SJSA1 (cell line): Measurements from ENCODE around the gene PRR19. TPM values are rescaled to one million over a fixed set of nuclear protein-coding genes. Genes with fewer than 3 reads are reported as not detected.
"Not testable (repeated sequence)": the region's sequence is repeated elsewhere in the genome, so short reads cannot be mapped to it uniquely, and the experiment has no call there.

Source experiments
- DNase-seq, 2 experiments: peaks; one replicate each; pipeline ENCODE4 v3.0.0-alpha.2; 2015 to 2020; ENCODE audit warnings: low spot score in 2 of 2, low read depth in 1 of 2
- H3K27ac ChIP-seq: fragments of 250-450 bp; sonication (Bioruptor Pico); 2 replicates; pipeline ENCODE4 v1.5.1; 2020; ENCODE audit warnings: mild to moderate bottlenecking, moderate library complexity
- H3K27me3 ChIP-seq: fragments of 250-450 bp; sonication (Bioruptor Pico); replicated peaks from 2 replicates; pipeline ENCODE4 v1.5.1; 2020; ENCODE audit warnings: mild to moderate bottlenecking, moderate library complexity
- H3K36me3 ChIP-seq: fragments of 250-450 bp; sonication (Bioruptor Pico); 2 replicates; pipeline ENCODE4 v1.5.1; 2020; ENCODE audit warnings: mild to moderate bottlenecking
- H3K4me1 ChIP-seq: fragments of 250-450 bp; sonication (Bioruptor Pico); replicated peaks from 2 replicates; pipeline ENCODE4 v1.6.1; 2021; ENCODE audit warnings: mild to moderate bottlenecking
- H3K4me3 ChIP-seq: fragments of 250-450 bp; sonication (Bioruptor Pico); 2 replicates; pipeline ENCODE4 v1.5.1; 2020; ENCODE audit warnings: mild to moderate bottlenecking
- H3K9me3 ChIP-seq: fragments of 250-450 bp; sonication (Bioruptor Pico); replicated peaks from 2 replicates; pipeline ENCODE4 v1.5.1; 2020; ENCODE audit warnings: mild to moderate bottlenecking
- total RNA-seq: library from RNA; depleted of rRNA; stranded (reverse); fragments of >200 nt; shearing (Covaris generic); gene quantifications from 2 replicates; pipeline ENCODE4 v1.2.3, GENCODE V29; 2014

Gene PRR19
- total RNA-seq, 1 experiment from 2014 or later = 0.55 TPM

DNA sequence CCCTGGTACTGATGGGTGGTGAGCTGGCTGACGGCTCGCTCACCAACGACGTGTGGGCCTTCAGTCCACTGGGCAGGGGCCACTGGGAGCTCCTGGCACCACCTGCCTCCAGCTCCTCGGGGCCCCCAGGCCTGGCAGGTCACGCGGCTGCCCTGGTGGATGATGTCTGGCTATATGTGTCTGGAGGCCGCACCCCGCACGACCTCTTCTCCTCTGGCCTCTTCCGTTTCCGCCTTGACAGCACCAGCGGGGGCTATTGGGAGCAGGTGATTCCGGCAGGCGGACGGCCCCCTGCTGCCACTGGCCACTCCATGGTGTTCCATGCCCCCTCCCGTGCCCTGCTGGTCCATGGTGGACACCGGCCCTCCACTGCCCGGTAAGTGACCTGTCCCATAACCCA, 34.0 kb downstream of the PRR19 start:
- no peaks in the 10 kb centered on the region for H3K27me3 ChIP-seq
- no peak overlapping the region for H3K27ac ChIP-seq
- H3K36me3 ChIP-seq = no peaks in the 10 kb centered on the region
- no peaks in the 10 kb centered on the region; the same call in 1 of the 2 replicates for H3K4me1 ChIP-seq
- H3K9me3 ChIP-seq = no peaks in the 10 kb centered on the region
- DNase-seq = no peak
- no peak overlapping the region for H3K4me3 ChIP-seq

DNA sequence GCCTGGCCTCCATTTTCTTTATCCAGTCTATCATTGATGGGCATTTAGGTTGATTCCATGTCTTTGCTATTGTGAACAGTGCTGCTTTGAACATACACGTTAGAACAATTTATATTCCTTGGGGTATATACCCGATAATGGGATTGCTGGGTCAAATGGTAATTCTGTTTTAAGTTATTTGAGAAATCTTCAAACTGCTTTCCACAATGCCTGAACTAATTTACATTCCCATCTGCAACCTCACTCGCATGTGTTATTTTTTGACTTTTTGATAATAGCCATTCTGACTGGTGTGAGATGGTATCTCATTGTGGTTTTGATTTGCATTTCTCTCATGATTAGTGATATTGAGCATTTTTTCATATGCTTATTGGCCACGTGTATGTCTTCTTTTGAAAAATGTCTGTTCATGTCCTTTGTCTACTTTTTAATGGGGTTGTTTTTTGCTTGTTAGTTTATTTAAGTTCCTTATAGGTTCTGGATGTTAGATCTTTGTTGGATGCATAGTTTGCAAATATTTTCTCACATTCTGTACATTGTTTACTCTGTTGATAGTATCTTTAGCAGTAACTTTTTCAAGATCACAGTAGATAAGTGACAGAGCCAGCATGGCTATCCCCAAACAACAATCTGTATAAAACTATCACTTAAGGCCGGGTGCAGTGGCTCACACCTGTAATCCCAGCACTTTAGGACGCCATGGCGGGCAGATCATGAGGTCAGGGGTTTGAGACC, 37.4 kb downstream of the PRR19 start:
- not testable (repeated sequence) for H3K27ac ChIP-seq, DNase-seq, H3K36me3 ChIP-seq, H3K9me3 ChIP-seq, H3K4me3 ChIP-seq, H3K4me1 ChIP-seq, H3K27me3 ChIP-seq

DNA sequence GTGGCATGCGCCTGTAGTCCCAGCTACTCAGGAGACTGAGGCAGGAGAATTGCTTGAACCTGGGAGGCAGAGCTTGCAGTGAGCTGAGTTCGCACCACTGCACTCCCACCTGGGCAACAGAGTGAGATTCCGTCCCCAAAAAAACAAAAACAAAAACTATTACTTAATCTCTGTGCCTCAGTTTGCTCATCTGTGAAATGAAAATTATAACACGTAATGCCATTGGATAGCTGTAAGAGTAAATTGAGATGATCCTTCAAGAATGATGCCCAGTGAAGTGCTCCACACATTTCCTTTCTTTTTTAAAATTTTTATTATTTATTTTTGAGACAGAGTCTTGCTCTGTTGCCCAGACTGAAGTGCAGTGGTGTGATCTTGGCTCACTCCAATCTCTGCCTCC, 38.0 kb downstream of the PRR19 start:
- H3K36me3 ChIP-seq, H3K27me3 ChIP-seq, H3K4me3 ChIP-seq, H3K27ac ChIP-seq, H3K4me1 ChIP-seq, DNase-seq, H3K9me3 ChIP-seq: not testable (repeated sequence)

DNA sequence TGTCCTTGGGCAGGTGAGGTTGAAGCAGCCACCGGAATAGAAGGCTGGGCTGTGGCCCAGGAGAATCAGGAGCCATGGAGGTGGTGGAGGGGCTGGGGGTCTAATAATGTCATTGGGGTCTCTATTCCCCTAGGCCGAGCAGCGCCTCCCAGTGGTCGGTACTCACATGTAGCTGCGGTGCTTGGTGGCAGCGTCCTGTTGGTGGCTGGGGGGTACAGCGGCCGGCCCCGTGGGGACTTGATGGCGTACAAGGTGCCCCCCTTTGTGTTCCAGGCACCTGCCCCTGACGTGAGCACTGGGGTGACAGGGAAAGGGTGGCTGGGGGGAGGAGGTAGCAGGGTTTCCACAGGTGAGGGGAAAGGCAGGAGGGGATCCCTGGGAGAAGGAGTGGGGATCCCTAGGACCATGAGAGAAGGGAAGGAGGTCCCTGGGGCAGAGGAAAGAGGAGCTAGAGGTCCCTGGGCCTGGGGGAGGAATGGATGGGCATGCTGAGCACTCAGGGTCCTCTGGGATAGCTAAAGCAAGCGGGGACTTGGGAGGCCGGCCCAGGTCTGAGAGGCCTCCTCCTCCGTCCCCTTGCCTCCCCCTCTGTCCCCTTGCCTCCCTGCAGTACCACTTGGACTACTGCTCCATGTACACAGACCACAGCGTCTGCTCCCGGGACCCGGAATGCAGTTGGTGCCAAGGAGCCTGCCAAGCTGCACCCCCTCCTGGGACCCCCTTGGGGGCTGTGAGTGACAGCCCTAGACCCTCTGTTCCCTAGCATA, 41.6 kb downstream of the PRR19 start:
- H3K4me3 ChIP-seq = no peak overlapping the region
- no peaks in the 10 kb centered on the region for H3K9me3 ChIP-seq
- no peak for DNase-seq
- no peaks in the 10 kb centered on the region for H3K4me1 ChIP-seq
- no peaks in the 10 kb centered on the region for H3K27me3 ChIP-seq
- H3K27ac ChIP-seq = no peak overlapping the region
- H3K36me3 ChIP-seq = peaks cover 7% of the 10 kb centered on the region; the same call in 1 of the 2 replicates

DNA sequence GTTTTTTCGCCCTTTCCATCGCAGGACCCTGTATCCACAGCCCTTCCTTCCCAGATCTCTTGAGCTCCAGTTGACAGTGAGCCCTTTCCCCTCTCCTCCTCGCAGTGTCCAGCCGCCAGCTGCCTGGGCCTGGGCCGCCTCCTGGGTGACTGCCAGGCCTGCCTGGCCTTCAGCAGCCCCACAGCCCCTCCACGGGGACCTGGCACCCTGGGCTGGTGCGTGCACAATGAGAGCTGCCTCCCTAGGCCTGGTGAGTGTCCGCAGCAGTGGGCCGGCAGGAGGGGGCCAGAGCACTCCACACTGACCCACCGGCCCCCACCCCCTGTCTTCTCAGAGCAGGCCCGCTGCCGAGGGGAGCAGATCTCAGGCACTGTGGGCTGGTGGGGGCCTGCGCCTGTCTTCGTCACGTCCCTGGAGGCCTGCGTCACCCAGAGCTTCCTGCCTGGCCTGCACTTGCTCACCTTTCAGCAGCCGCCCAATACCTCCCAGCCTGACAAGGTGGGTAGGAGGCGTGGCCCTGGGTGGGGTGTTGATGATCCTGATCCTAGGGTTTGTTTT, 42.5 kb downstream of the PRR19 start:
- no peak overlapping the region for H3K4me3 ChIP-seq
- DNase-seq = no peak
- H3K27me3 ChIP-seq = no peaks in the 10 kb centered on the region
- H3K9me3 ChIP-seq = no peaks in the 10 kb centered on the region
- H3K27ac ChIP-seq = no peak overlapping the region
- H3K36me3 ChIP-seq = peaks cover 7% of the 10 kb centered on the region; the same call in 1 of the 2 replicates
- no peaks in the 10 kb centered on the region for H3K4me1 ChIP-seq

DNA sequence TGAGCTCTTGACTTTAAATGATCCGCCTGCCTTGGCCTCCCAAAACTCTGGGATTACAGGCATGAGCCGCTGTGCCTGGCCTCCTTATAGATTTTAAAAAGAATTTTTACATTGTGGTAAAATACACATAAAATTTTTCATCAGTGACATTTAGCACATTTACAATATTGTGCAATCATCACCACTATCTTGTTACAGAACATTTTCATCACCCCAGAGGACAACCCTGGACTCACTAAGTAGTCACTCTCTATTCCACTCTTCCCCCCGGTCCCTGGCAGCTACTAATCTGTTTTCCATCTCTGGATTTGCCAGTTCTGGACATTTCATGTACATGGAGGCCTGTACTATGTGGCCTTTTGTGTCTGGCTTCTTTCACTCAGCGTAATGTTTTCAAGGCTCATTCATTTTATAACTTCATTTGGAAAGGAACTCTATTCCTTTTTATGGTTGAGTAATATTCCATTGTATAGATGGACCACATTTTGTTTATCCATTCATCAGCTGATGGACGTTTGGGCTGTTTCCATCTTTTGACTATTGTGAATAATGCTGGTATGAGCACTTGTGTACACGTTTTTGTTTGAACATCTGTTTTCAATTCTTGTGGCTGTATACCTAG, 43.4 kb downstream of the PRR19 start:
- Histone ChIP-seq H3K36me3 (peaks cover 10% of the 10 kb centered on the region; the same call in 1 of the 2 replicates), H3K27me3 (no peaks in the 10 kb centered on the region), H3K27ac (no peak overlapping the region), H3K4me1 (no peaks in the 10 kb centered on the region), H3K4me3 (no peak overlapping the region), H3K9me3 (no peaks in the 10 kb centered on the region)
- no peak for DNase-seq

DNA sequence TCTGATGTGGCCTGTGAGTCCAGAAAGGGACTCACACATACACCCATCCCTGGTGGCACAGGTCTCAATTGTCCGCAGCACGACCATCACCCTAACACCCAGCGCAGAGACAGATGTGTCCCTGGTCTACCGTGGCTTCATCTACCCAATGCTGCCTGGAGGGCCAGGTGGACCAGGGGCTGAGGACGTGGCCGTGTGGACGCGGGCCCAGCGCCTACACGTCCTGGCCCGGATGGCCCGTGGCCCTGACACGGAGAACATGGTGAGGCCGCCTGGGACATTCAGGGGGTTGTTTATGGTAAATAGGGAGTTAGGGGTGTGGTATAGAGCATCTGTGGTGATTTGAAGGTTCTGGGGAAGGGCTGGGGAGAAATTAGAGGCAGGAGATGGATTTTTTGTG, 46.3 kb downstream of the PRR19 start:
- H3K27ac ChIP-seq = no peak overlapping the region
- H3K4me1 ChIP-seq = no peaks in the 10 kb centered on the region
- H3K36me3 ChIP-seq = peaks cover 10% of the 10 kb centered on the region; the same call in 1 of the 2 replicates
- no peak for DNase-seq
- no peak overlapping the region for H3K4me3 ChIP-seq
- H3K9me3 ChIP-seq = no peaks in the 10 kb centered on the region
- no peaks in the 10 kb centered on the region for H3K27me3 ChIP-seq

DNA sequence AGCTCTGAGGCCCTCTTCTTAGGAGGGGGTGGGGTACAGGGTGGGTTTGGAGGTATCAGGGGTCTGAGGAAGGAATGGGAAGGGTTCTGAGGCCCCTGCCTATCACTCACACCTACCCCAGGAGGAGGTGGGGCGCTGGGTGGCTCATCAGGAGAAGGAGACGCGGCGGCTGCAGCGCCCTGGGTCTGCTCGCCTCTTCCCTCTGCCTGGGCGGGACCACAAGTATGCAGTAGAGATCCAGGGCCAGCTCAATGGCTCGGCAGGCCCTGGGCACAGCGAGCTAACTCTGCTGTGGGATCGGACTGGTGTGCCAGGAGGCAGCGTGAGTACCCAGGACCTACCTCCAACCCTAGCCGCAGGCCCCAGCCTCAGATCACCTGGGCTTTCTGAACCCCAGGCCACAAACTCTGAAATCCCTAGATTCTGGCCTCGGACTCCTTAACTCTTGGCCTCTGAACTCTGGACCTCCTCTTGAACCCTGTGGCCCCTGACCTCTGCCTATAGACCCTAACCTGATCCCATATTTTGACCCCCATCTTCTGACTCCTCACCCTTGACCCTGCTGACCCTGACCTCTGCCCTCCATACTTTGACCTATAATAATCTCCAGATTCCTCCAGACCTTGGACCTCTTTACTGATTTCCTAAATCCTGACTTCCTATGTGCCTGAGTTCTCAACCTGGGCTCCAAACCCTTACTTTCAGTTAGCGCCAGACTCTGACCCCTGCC, 47.6 kb downstream of the PRR19 start:
- H3K36me3 ChIP-seq = peaks cover 10% of the 10 kb centered on the region; the same call in 1 of the 2 replicates
- H3K4me1 ChIP-seq = no peaks in the 10 kb centered on the region
- H3K4me3 ChIP-seq = no peak overlapping the region
- no peaks in the 10 kb centered on the region for H3K27me3 ChIP-seq
- no peak for DNase-seq
- no peak overlapping the region for H3K27ac ChIP-seq
- H3K9me3 ChIP-seq = no peaks in the 10 kb centered on the region

DNA sequence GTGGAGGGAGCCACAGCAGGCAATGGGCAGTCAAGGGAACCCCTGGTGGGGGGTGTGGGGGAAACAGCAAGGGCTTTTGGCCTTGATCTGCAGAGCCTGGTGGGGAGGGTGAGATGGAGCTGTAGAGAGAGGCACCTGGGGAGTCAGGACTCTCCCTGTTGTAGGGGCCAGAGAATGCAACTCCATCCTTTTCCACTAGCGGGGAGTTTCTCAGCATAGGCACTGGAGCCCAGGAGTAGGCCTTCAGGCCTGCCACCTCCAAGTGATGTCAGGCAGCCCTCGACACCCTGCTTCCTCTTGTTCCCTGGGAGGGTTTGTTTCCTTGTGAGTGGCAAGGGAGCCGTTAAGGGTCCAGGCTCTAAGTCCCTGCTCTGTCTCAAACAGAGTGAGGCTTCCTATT, 48.5 kb downstream of the PRR19 start:
- H3K9me3 ChIP-seq = no peaks in the 10 kb centered on the region
- no peaks in the 10 kb centered on the region for H3K4me1 ChIP-seq
- peaks cover 8% of the 10 kb centered on the region; the same call in 1 of the 2 replicates for H3K36me3 ChIP-seq
- H3K27me3 ChIP-seq = no peaks in the 10 kb centered on the region
- no peak overlapping the region for H3K4me3 ChIP-seq
- no peak overlapping the region for H3K27ac ChIP-seq
- DNase-seq = no peak

DNA sequence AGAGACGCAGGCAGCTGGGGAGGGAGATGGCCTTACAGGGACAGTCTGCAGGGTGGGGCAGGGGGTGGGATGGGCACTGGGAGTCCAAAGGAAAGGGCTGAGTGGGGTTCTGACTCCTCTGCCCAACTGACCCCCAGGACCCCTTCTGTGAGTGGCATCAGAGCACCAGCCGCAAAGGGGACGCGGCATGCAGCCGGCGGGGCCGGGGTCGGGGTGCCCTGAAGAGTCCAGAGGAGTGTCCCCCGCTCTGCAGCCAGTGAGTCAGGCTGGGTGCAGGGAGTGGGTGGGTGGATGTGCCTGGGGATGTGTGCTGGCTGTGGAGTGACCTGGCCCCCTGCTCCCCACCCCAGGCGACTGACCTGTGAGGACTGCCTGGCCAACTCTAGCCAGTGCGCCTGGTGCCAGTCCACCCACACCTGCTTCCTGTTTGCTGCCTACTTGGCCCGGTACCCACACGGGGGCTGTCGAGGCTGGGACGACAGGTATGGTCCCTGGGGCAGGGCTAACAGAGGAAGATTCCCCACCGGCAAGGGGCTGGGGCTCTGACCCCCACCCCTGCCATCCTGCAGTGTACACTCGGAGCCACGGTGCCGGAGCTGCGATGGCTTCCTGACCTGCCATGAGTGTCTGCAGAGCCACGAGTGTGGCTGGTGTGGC, 49.3 kb downstream of the PRR19 start:
- H3K9me3 ChIP-seq = no peaks in the 10 kb centered on the region
- no peaks in the 10 kb centered on the region for H3K4me1 ChIP-seq
- no peaks in the 10 kb centered on the region for H3K27me3 ChIP-seq
- peaks cover 5% of the 10 kb centered on the region for H3K36me3 ChIP-seq
- no peak for DNase-seq
- no peak overlapping the region for H3K27ac ChIP-seq
- H3K4me3 ChIP-seq = no peak overlapping the region

DNA sequence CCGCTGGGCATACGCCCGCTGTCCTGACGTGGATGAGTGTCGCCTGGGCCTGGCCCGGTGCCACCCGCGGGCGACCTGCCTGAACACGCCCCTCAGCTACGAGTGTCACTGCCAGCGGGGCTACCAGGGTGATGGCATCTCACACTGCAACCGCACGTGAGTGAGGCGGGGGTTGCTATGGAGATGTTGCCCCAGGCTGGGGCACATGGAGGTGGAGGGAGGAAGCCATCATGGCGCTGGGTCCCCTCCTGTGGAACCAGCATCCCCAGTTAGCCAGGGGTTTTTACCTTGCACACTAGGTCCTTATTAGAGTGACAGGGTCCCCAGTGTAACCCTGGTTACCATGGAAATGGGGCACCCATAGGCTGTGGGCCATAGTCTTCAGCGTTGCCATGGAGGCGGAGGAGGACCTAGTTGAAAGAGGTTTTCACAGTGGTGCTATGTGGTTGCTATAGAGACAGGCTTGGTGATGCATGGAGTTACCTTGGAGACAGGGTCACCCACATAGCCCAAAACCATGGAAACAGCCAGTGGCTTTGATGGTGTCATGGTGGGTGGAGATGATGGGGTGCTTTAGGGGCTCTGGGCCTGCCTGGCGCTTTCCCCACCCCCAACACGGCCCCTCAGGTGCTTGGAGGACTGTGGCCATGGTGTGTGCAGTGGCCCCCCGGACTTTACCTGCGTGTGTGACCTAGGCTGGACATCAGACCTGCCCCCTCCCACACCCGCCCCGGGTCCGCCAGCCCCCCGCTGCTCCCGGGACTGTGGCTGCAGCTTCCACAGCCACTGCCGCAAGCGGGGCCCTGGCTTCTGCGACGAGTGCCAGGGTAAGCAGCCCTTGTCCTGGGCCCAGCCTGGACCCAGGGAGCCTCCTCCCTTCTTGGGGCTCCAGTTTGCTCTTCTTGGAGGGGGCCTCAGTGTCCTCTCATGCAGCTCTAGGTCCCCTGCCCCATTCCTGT, 50.6 kb downstream of the PRR19 start:
- Histone ChIP-seq H3K9me3 (no peaks in the 10 kb centered on the region), H3K36me3 (peaks cover 10% of the 10 kb centered on the region), H3K27me3 (no peaks in the 10 kb centered on the region), H3K4me1 (no peaks in the 10 kb centered on the region), H3K4me3 (no peak overlapping the region), H3K27ac (no peak overlapping the region)
- no peak for DNase-seq

DNA sequence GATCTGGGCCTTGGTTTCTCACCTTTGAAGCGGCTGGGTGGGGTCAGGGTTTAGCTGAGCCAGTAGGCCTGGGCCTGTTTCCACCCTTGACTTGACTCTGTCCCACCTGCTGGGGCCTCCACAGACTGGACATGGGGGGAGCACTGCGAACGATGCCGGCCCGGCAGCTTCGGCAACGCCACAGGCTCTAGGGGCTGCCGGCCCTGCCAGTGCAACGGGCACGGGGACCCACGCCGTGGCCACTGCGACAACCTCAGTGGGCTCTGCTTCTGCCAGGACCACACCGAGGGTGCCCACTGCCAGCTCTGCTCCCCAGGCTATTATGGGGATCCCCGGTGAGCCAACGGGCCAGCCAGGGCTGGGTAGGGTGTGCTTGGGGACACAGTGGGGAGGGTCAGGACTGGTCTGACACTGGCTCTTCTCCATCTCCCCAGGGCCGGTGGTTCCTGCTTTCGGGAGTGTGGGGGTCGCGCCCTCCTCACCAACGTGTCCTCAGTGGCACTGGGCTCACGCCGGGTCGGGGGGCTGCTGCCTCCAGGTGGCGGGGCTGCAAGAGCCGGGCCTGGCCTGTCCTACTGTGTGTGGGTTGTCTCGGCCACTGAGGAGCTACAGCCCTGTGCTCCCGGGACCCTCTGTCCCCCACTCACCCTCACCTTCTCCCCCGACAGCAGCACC, 51.5 kb downstream of the PRR19 start:
- Histone ChIP-seq H3K4me3 (no peak overlapping the region), H3K27ac (no peak overlapping the region), H3K4me1 (no peaks in the 10 kb centered on the region), H3K27me3 (no peaks in the 10 kb centered on the region), H3K36me3 (peaks cover 10% of the 10 kb centered on the region), H3K9me3 (no peaks in the 10 kb centered on the region)
- no peak for DNase-seq
